ENCODE data around the gene PRIM1. TPM values are rescaled to one million over a fixed set of nuclear protein-coding genes. Genes with fewer than 3 reads are reported as not detected.
"Not testable (repeated sequence)": the region's sequence is repeated elsewhere in the genome, so short reads cannot be mapped to it uniquely, and the experiment has no call there.

The PRIM1 gene
- total RNA-seq, 6 experiments from 2014 or later, result 1.3 to 8.5 (median 4.5) TPM

DNA sequence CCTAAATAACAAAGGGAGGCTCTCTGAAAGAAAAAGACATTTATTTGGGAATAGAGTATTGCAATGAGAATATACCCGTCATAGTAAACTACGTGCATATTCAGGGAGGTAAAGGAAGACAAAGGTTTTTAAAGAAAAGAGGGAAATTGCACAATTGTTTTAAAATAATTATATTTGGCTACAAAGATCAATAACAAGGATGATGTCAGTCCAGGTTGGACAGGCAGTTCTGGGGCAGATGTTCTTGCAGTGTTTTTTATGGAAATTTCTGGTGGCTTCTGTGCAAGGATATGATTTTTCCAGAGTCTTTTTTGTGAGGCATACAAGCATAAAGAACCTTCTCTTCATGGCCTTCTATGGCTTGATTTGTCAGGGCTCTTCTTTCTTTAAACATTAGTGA is 40.6 kb upstream of the PRIM1 start:
- H3K9me3 ChIP-seq, result no peaks in the 10 kb centered on the region
- peak overlapping the region in 2 of 3 donors; percentile 73 to 79 for H3K27ac ChIP-seq
- no peaks in the 10 kb centered on the region for H3K27me3 ChIP-seq
- no peak overlapping the region for H3K4me3 ChIP-seq
- WGBS (ENCODE audit: insufficient coverage, low coverage, low lambda C conversion rate, missing lambda C conversion rate), result 43% methylated on average over 2 of the region's 2 CpGs
- DNase-seq, result no peak
- no peaks in the 10 kb centered on the region for H3K36me3 ChIP-seq
- TF ChIP-seq POLR2A (IDR thresholded peaks at IDR 0.05), result no peak
- no peak for TF ChIP-seq CTCF (IDR thresholded peaks at IDR 0.05)
- intact Hi-C loops (cut with DNase I), result no loop called here
- H3K4me1 ChIP-seq, result peaks cover 0 to 17% (median 7%) of the 10 kb centered on the region in 4 donors
- ATAC-seq, result peak; percentile 56 to 82 (median 68)

DNA sequence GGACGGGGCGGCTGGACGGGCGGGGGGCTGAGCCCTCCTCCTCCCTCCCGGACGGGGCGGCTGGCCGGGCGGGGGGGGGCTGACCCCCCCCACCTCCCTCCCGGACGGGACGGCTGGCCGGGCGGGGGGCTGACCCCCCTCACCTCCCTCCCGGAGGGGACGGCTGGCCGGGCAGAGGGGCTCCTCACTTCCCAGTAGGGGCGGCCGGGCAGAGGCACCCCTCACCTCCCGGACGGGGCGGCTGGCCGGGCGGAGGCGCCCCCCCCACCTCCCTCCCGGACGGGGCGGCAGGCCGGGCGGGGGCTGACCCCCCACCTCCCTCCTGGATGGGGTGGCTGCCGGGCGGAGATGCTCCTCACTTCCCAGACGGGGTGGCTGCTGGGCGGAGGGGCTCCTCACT is 37.3 kb upstream of the PRIM1 start:
- H3K27ac ChIP-seq; DNase-seq; H3K4me3 ChIP-seq; H3K27me3 ChIP-seq; ATAC-seq; intact Hi-C loops (cut with DNase I); H3K9me3 ChIP-seq: not testable (repeated sequence)
- peaks cover 0 to 32% (median 7%) of the 10 kb centered on the region in 4 donors for H3K4me1 ChIP-seq
- H3K36me3 ChIP-seq, result peaks cover 0 to 25% (median 10%) of the 10 kb centered on the region in 4 donors
- WGBS (ENCODE audit: insufficient coverage, low coverage, low lambda C conversion rate, missing lambda C conversion rate), result no CpG with 5 or more reads among the region's 34 CpGs

GRCh38 chr12:56787498-56787897 is 35.4 kb upstream of the PRIM1 start:
- Histone ChIP-seq H3K36me3 (peaks cover 0 to 26% (median 10%) of the 10 kb centered on the region in 4 donors), H3K27me3 (no peaks in the 10 kb centered on the region), H3K9me3 (no peaks in the 10 kb centered on the region), H3K27ac (peak overlapping the region in 1 of 3 donors; percentile 3), H3K4me3 (no peak overlapping the region), H3K4me1 (peaks cover 0 to 26% (median 2%) of the 10 kb centered on the region in 4 donors)
- TF ChIP-seq POLR2A (IDR thresholded peaks at IDR 0.05) (no peak), CTCF (IDR thresholded peaks at IDR 0.05) (no peak)
- intact Hi-C loops (cut with DNase I), result no loop called here
- no peak for ATAC-seq
- no peak for DNase-seq

- WGBS (ENCODE audit: insufficient coverage, low coverage, low lambda C conversion rate, missing lambda C conversion rate), result 92% methylated on average over 1 of the region's 1 CpG
- no peak for TF ChIP-seq CTCF (IDR thresholded peaks at IDR 0.05)
- TF ChIP-seq POLR2A (IDR thresholded peaks at IDR 0.05), result no peak
- H3K4me3 ChIP-seq, result no peak overlapping the region
- ATAC-seq (no peak), DNase-seq (no peak)
- intact Hi-C loops (cut with DNase I), result no loop called here
- H3K36me3 ChIP-seq, result peaks cover 0 to 37% (median 13%) of the 10 kb centered on the region in 4 donors
- peaks cover 0 to 36% (median 0%) of the 10 kb centered on the region in 4 donors for H3K4me1 ChIP-seq
- peak overlapping the region in 1 of 3 donors; percentile 14 for H3K27ac ChIP-seq
- H3K9me3 ChIP-seq, result no peaks in the 10 kb centered on the region
- no peaks in the 10 kb centered on the region for H3K27me3 ChIP-seq
Measured at GRCh38 chr12:56785874-56786273, 33.8 kb upstream of the PRIM1 start.

DNA sequence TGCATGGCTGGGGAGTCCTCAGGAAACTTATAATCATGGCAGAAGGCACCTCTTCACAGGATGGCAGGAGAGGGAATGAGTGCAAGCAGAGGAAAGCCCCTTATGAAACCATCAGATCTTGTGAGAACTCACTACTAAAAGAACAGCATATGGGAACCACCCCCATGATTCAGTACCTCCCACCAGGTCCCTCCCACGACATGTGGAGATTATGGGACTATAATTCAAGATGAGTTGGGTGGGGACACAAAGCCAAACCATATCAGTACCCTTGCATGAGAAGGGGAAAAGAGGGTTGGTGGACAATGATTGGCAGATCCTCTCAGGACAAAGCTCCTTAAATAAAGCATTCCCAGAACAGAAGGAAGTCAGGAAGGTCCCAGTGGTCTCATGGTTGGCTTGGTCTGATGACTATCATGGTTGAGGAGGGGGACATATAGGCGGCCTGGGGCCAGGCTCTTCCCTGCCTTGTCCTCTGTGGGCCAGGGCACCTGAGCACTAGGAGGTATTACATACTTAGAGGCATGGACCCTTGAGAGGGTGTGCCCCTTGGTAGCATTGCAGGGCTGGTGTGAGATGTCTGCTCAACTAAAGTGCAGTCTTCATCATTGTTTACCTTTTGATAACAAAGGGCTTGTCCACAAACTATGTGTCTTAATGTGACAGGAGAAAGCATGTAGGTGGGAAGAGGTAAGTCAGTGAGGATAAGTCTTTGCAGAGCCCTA is 33.2 kb upstream of the PRIM1 start:
- Histone ChIP-seq H3K9me3 (no peaks in the 10 kb centered on the region), H3K27ac (peak overlapping the region in 1 of 3 donors; percentile 14), H3K27me3 (no peaks in the 10 kb centered on the region), H3K4me3 (no peak overlapping the region), H3K4me1 (peaks cover 0 to 38% (median 0%) of the 10 kb centered on the region in 4 donors), H3K36me3 (peaks cover 0 to 37% (median 15%) of the 10 kb centered on the region in 4 donors)
- DNase-seq (no peak), ATAC-seq (peak; percentile 24 to 62 (median 30))
- 25% methylated on average over 1 of the region's 2 CpGs for WGBS (ENCODE audit: insufficient coverage, low coverage, low lambda C conversion rate, missing lambda C conversion rate)
- intact Hi-C loops (cut with DNase I), result no loop called here
- TF ChIP-seq CTCF (IDR thresholded peaks at IDR 0.05), result no peak

All from right lobe of liver (tissue), 6 donors.